A549 (cell line): ENCODE measurements around the gene C19orf73.

Source experiments
- BHLHE40 ChIP-seq: IDR thresholded peaks from 2 replicates; pipeline ENCODE4 v1.6.1; 2012; ENCODE audit warnings: low read depth, low read length, inconsistent platforms
- CTCF ChIP-seq: fragments of >200 bp; sonication (Bioruptor Twin); formaldehyde crosslinking; IDR thresholded peaks from 3 replicates; pipeline ENCODE4 v1.5.1; 2016
- HMGXB4 ChIP-seq: fragments of 250-450 bp; sonication (Bioruptor Pico); IDR thresholded peaks from 2 replicates; pipeline ENCODE4 v1.5.0; 2021; ENCODE audit warnings: mild to moderate bottlenecking, moderate library complexity, borderline replicate concordance
- RAD21 ChIP-seq, 2 experiments: fragments of >200 bp in 1 of 2; sonication (Bioruptor Twin) in 1 of 2; formaldehyde crosslinking in 1 of 2; IDR thresholded peaks in 1 of 2; conservative IDR thresholded peaks in 1 of 2; 2 replicates in 1 of 2; 3 replicates in 1 of 2; pipeline ENCODE4 v1.6.1; 2012 to 2018; ENCODE audit warnings: inconsistent platforms in 1 of 2

- no peak for TF ChIP-seq CTCF
- no peak for TF ChIP-seq BHLHE40
- no peak for TF ChIP-seq RAD21 (conservative IDR thresholded peaks at IDR 0.05 in 1 of 2, IDR thresholded peaks at IDR 0.05 in 1 of 2)
- no peak for TF ChIP-seq HMGXB4 (CRISPR knock-in tag)
These were observed 49.5 kb upstream of the C19orf73 start for GRCh38 chr19:49168421-49168820.
